OCI-LY7 (cell line): ENCODE measurements around the gene TPGS1. TPM values are rescaled to one million over a fixed set of nuclear protein-coding genes. Genes with fewer than 3 reads are reported as not detected.

ENCODE experiments used
- BruUV-seq: library from RNA; stranded (reverse); fragments of 400-500 nt; replicated peaks from 2 replicates; lab custom pipeline; 2021; lab: Mats Ljungman, UMichigan
- CTCF ChIA-PET: fragments of 300-600 bp; sonication (Branson Sonifier 250); formaldehyde crosslinking; loops from one replicate; lab custom pipeline; 2022; ENCODE audit warnings: antibody characterized with exemption; ENCODE audit not compliant: unreplicated experiment; lab: Charles Lee
- POLR2A ChIA-PET: fragments of 300-600 bp; sonication (Branson Sonifier 250); formaldehyde crosslinking; loops from one replicate; lab custom pipeline; 2022; ENCODE audit warnings: antibody characterized with exemption; lab: Charles Lee
- DNase-seq: peaks from one replicate; pipeline ENCODE4 v3.0.0-alpha.2; 2015; ENCODE audit warnings: low spot score
- H2AFZ ChIP-seq: fragments of 200-600 bp; sonication (generic), shearing (Covaris generic); 2 replicates; pipeline ENCODE4 v1.6.1; 2014; ENCODE audit warnings: mild to moderate bottlenecking, antibody characterized with exemption, low read length, moderate library complexity
- H3K27ac ChIP-seq: fragments of 200-600 bp; sonication (generic); 2 replicates; pipeline ENCODE4 v1.5.1; 2014; ENCODE audit warnings: mixed run types, low read depth, mild to moderate bottlenecking, moderate library complexity, low read length, inconsistent platforms; ENCODE audit not compliant: poor library complexity, severe bottlenecking
- H3K36me3 ChIP-seq: fragments of 200-600 bp; sonication (generic); 2 replicates; pipeline ENCODE4 v1.6.1; 2014; ENCODE audit warnings: mild to moderate bottlenecking, antibody characterized with exemption, low read length, moderate library complexity, mixed read lengths; ENCODE audit not compliant: insufficient read depth
- H3K4me1 ChIP-seq: fragments of 200-600 bp; sonication (generic); 2 replicates; pipeline ENCODE4 v1.5.1; 2014; ENCODE audit warnings: mild to moderate bottlenecking, low read length; ENCODE audit not compliant: insufficient read depth, poor library complexity, severe bottlenecking
- H3K4me2 ChIP-seq: fragments of 200-600 bp; sonication (generic); 2 replicates; pipeline ENCODE4 v1.6.1; 2014; ENCODE audit warnings: mild to moderate bottlenecking, low read length
- H3K4me3 ChIP-seq: fragments of 200-600 bp; sonication (generic); 2 replicates; pipeline ENCODE4 v1.5.1; 2014; ENCODE audit warnings: mild to moderate bottlenecking, low read depth, low read length; ENCODE audit not compliant: poor library complexity, severe bottlenecking
- H3K79me2 ChIP-seq: fragments of 200-600 bp; sonication (generic); 2 replicates; pipeline ENCODE4 v1.6.1; 2016; ENCODE audit warnings: low read depth, mild to moderate bottlenecking, low read length, moderate library complexity, mixed read lengths; ENCODE audit not compliant: insufficient read depth
- H3K9me2 ChIP-seq: fragments of 200-600 bp; sonication (generic); 2 replicates; pipeline ENCODE4 v1.6.1; 2016; ENCODE audit warnings: mild to moderate bottlenecking, low read length, mixed read lengths; ENCODE audit not compliant: insufficient read depth
- H3K9me3 ChIP-seq: fragments of 200-600 bp; sonication (generic); 2 replicates; pipeline ENCODE4 v1.6.1; 2014; ENCODE audit warnings: mild to moderate bottlenecking, mixed run types, low read length, mixed read lengths
- H4K20me1 ChIP-seq: fragments of 200-600 bp; sonication (generic); 2 replicates; pipeline ENCODE4 v1.6.1; 2014; ENCODE audit warnings: mild to moderate bottlenecking, antibody characterized with exemption, low read length, moderate library complexity, mixed read lengths; ENCODE audit not compliant: insufficient read depth
- CTCF ChIP-seq: fragments of 200-600 bp; sonication (generic); conservative IDR thresholded peaks from 2 replicates; pipeline ENCODE4 v1.5.1; 2014; ENCODE audit warnings: mild to moderate bottlenecking, antibody characterized with exemption, low read length, moderate library complexity, mixed read lengths
- EZH2phosphoT487 ChIP-seq: fragments of 200-600 bp; sonication (generic); IDR thresholded peaks from 2 replicates; pipeline ENCODE4 v1.6.1; 2018; ENCODE audit warnings: low read depth, borderline replicate concordance, mild to moderate bottlenecking, mixed run types, antibody characterized with exemption, low read length, moderate library complexity, mixed read lengths
- intact Hi-C: fragments of 100-400 bp; cut with micrococcal nuclease; formaldehyde crosslinking; loops from one replicate; pipeline ENCODE4 v1.10.0; 2022; ENCODE audit not compliant: unreplicated experiment
- total RNA-seq, 2 experiments: library from RNA; depleted of rRNA in 1 of 2; stranded (reverse); fragments of >200 nt in 1 of 2; shearing (Covaris generic) in 1 of 2; gene quantifications; 2 replicates each; pipeline ENCODE4 v1.2.3, GENCODE V29; 2014 to 2022

The TPGS1 gene
- total RNA-seq, 2 experiments from 2014 or later = 24.4 to 25.6 TPM

DNA sequence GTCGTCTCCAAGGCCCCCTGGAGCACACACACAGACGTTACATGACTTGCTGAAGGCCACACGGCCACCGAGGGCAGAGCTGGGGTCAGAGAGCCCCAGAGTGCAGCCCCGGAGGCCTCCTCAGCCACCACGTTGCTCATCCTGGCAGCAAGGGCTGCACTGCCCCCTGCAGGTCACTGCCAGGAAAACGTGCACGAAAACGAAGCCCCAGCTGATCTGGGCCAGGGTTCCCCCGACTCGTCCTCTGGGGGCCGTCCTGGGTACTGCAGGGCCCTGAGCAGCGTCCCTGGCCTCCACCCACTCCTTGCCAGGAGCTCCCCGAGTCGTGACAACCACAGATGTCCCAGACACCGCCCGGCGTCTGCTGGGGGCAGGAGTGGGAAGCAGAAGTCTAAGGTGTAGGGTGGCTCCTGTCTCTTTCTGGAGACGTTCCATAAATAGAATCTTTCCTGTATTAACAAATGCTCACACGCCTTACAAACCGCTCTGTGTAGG lies 3.4 kb downstream of the TPGS1 start:
- Histone ChIP-seq H4K20me1 (no peaks in the 10 kb centered on the region), H3K36me3 (peaks cover 12% of the 10 kb centered on the region), H3K9me2 (no peaks in the 10 kb centered on the region), H3K4me2 (peak overlapping the region; percentile 76), H3K79me2 (peaks cover 6% of the 10 kb centered on the region; the same call in 1 of the 2 replicates), H2AFZ (0 out of 2 replicates have a peak overlapping the region, but pooled peaks have one; percentile 34), H3K9me3 (no peaks in the 10 kb centered on the region), H3K4me1 (peaks cover 33% of the 10 kb centered on the region), H3K4me3 (peak overlapping the region; percentile 43), H3K27ac (peak overlapping the region; percentile 89)
- peak; percentile 96 for TF ChIP-seq CTCF
- TF ChIP-seq EZH2phosphoT487 = no peak
- CTCF ChIA-PET = interaction anchor here (0.6 to 0.8 kb wide), 2 partner anchors 20 to 32 kb away, joined by 3 to 5 read pairs; no protein-coding TSS in a partner anchor
- POLR2A ChIA-PET = interaction anchor here (2.0 kb wide), 1 partner anchor 21 kb away, joined by 9 read pairs; the partner anchor contains the start of gene CDC34
- peak; percentile 92 for DNase-seq
- no TSS peak for BruUV-seq
- intact Hi-C loops = loop anchor here (1.0 kb wide), 1 partner anchor 128 kb away; no protein-coding TSS in a partner anchor

- ChIA-PET POLR2A (interaction anchor here (2.0 kb wide), 1 partner anchor 20 kb away, joined by 9 read pairs; the partner anchor contains the start of gene CDC34), CTCF (interaction anchor here (0.6 to 0.8 kb wide), 2 partner anchors 19 to 31 kb away, joined by 3 to 5 read pairs; no protein-coding TSS in a partner anchor)
- DNase-seq = peak; percentile 84
- Histone ChIP-seq H3K36me3 (peaks cover 12% of the 10 kb centered on the region), H3K79me2 (peaks cover 6% of the 10 kb centered on the region; the same call in 1 of the 2 replicates), H4K20me1 (no peaks in the 10 kb centered on the region), H3K9me3 (no peaks in the 10 kb centered on the region), H3K4me2 (peak overlapping the region; percentile 76), H3K4me1 (peaks cover 30% of the 10 kb centered on the region), H3K27ac (peak overlapping the region; percentile 89), H3K4me3 (peak overlapping the region; percentile 43), H3K9me2 (no peaks in the 10 kb centered on the region), H2AFZ (0 out of 2 replicates have a peak overlapping the region, but pooled peaks have one; percentile 34)
- no TSS peak for BruUV-seq
- intact Hi-C loops = loop anchor here (1.0 kb wide), 1 partner anchor 129 kb away; no protein-coding TSS in a partner anchor
- TF ChIP-seq CTCF (no peak), EZH2phosphoT487 (no peak)
These were observed 4.0 kb downstream of the TPGS1 start for GRCh38 chr19:511101-511851.
